ENCODE data around the gene ADNP2.

- TF ChIP-seq POLR2AphosphoS5 (IDR thresholded peaks at IDR 0.05; ENCODE audit: low read depth) (no peak), CTCF (conservative IDR thresholded peaks at IDR 0.05; ENCODE audit: low read depth in 2 of 2) (no peak), EZH2 (IDR thresholded peaks at IDR 0.05; ENCODE audit: low read depth, unreplicated experiment) (no peak), EZH2phosphoT487 (IDR thresholded peaks at IDR 0.05; ENCODE audit: unreplicated experiment) (no peak), NANOG (IDR thresholded peaks at IDR 0.05; ENCODE audit: borderline replicate concordance) (no peak), CREB1 (CRISPR knock-in tag; IDR thresholded peaks at IDR 0.05; ENCODE audit: low read depth) (no peak), REST (IDR thresholded peaks at IDR 0.05; ENCODE audit: unreplicated experiment) (no peak), JUNB (IDR thresholded peaks at IDR 0.05; ENCODE audit: unreplicated experiment) (no peak), STAT1 (IDR thresholded peaks at IDR 0.05; ENCODE audit: unreplicated experiment) (no peak), ZNF114 (CRISPR knock-in tag; IDR thresholded peaks at IDR 0.05) (no peak)
Measured at GRCh38 chr18:80148326-80149199, 39.5 kb downstream of the ADNP2 start.

Data from GM23338 (cell line).